PFSK-1 (cell line): ENCODE data around the gene FNDC5.

Experiments
- POLR2AphosphoS5 ChIP-seq: IDR thresholded peaks from 2 replicates; pipeline ENCODE4 v1.6.1; 2012; ENCODE audit warnings: low read depth, mild to moderate bottlenecking, control low read depth, low read length, moderate library complexity
- TAF1 ChIP-seq: IDR thresholded peaks from 2 replicates; pipeline ENCODE4 v1.6.1; 2012; ENCODE audit warnings: low read length, control low read depth, borderline replicate concordance; ENCODE audit not compliant: insufficient read depth
- TF ChIP-seq, protein P1 (sequence below), 2 experiments: IDR thresholded peaks; 2 replicates each; pipeline versions ENCODE4 v1.6.1 to v1.8.0; 2011 to 2012; ENCODE audit warnings: low read depth in 2 of 2, low read length in 2 of 2, control low read depth in 1 of 2, inconsistent platforms in 1 of 2, mild to moderate bottlenecking in 1 of 2, moderate library complexity in 1 of 2; ENCODE audit not compliant: insufficient read depth in 1 of 2

GRCh38 chr1:32816676-32817158 lies 54.0 kb downstream of the FNDC5 start:
- no peak for TF ChIP-seq POLR2AphosphoS5
- TF ChIP-seq, protein P1, sequence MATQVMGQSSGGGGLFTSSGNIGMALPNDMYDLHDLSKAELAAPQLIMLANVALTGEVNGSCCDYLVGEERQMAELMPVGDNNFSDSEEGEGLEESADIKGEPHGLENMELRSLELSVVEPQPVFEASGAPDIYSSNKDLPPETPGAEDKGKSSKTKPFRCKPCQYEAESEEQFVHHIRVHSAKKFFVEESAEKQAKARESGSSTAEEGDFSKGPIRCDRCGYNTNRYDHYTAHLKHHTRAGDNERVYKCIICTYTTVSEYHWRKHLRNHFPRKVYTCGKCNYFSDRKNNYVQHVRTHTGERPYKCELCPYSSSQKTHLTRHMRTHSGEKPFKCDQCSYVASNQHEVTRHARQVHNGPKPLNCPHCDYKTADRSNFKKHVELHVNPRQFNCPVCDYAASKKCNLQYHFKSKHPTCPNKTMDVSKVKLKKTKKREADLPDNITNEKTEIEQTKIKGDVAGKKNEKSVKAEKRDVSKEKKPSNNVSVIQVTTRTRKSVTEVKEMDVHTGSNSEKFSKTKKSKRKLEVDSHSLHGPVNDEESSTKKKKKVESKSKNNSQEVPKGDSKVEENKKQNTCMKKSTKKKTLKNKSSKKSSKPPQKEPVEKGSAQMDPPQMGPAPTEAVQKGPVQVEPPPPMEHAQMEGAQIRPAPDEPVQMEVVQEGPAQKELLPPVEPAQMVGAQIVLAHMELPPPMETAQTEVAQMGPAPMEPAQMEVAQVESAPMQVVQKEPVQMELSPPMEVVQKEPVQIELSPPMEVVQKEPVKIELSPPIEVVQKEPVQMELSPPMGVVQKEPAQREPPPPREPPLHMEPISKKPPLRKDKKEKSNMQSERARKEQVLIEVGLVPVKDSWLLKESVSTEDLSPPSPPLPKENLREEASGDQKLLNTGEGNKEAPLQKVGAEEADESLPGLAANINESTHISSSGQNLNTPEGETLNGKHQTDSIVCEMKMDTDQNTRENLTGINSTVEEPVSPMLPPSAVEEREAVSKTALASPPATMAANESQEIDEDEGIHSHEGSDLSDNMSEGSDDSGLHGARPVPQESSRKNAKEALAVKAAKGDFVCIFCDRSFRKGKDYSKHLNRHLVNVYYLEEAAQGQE (IDR thresholded peaks at IDR 0.05; ENCODE audit: insufficient read depth in 1 of 2, low read depth in 2 of 2, low read length in 2 of 2), result no peak
- TF ChIP-seq TAF1, result peak; percentile 41; the same call in 1 of the 2 replicates
